ENCODE measurements around the gene CCDC117.
A peak's percentile ranks its signal among the peaks of the same experiment; 100 is the strongest.
"Not testable (repeated sequence)": the region's sequence is repeated elsewhere in the genome, so short reads cannot be mapped to it uniquely, and the experiment has no call there.

The CCDC117 gene

GRCh38 chr22:28772633-28773460 is at the start of gene CCDC117:
CCDC117 (plus strand) TSS chr22:28772695; CDS start chr22:28772850, 155 bp downstream.
- DNase-seq = peak; percentile 97

GRCh38 chr22:28728002-28728401 is 44.5 kb upstream of the CCDC117 start:
- no peak for DNase-seq

GRCh38 chr22:28728621-28729313 is 43.7 kb upstream of the CCDC117 start:
- DNase-seq = no peak

GRCh38 chr22:28730179-28730578 is 42.3 kb upstream of the CCDC117 start:
- no peak for DNase-seq

GRCh38 chr22:28734393-28734792 is 38.1 kb upstream of the CCDC117 start:
- no peak for DNase-seq

- no peak for DNase-seq
Measured at GRCh38 chr22:28736301-28737155, 36.0 kb upstream of the CCDC117 start.

- DNase-seq = no peak
Measured at GRCh38 chr22:28737701-28738100, 34.8 kb upstream of the CCDC117 start.

- not testable (repeated sequence) for DNase-seq
Measured at GRCh38 chr22:28738876-28739275, 33.6 kb upstream of the CCDC117 start.

- no peak for DNase-seq
Measured at GRCh38 chr22:28741200-28741784, 31.2 kb upstream of the CCDC117 start.

- DNase-seq = peak; percentile 99
Measured at GRCh38 chr22:28741785-28742561, 30.5 kb upstream of the CCDC117 start, which contains the start of the genes CHEK2 and HSCB. CHEK2 (minus strand) TSS chr22:28741820; CDS start chr22:28734721, 7,099 bp downstream. HSCB (plus strand) TSS chr22:28742039; CDS start chr22:28742096, 57 bp downstream.

GRCh38 chr22:28742562-28742962 is 29.9 kb upstream of the CCDC117 start:
- DNase-seq = no peak

- peak; percentile 26 for DNase-seq
Measured at GRCh38 chr22:28743852-28744251, 28.6 kb upstream of the CCDC117 start.

- DNase-seq = no peak
Measured at GRCh38 chr22:28750471-28750881, 22.0 kb upstream of the CCDC117 start.

GRCh38 chr22:28754512-28754911 is 18.0 kb upstream of the CCDC117 start:
- DNase-seq = not testable (repeated sequence)

GRCh38 chr22:28759861-28760560 is 12.5 kb upstream of the CCDC117 start:
- no peak for DNase-seq

GRCh38 chr22:28761449-28761755 is 11.1 kb upstream of the CCDC117 start:
- no peak for DNase-seq

- DNase-seq = not testable (repeated sequence)
Measured at GRCh38 chr22:28762000-28762399, 10.5 kb upstream of the CCDC117 start.

GRCh38 chr22:28766628-28767027 is 5.9 kb upstream of the CCDC117 start:
- DNase-seq = no peak

GRCh38 chr22:28768701-28769393 is 3.6 kb upstream of the CCDC117 start:
- no peak for DNase-seq

- no peak for DNase-seq
Measured at GRCh38 chr22:28769394-28770085, 3.0 kb upstream of the CCDC117 start.

All from activated CD4-positive, alpha-beta T cell treated with anti-CD3 and anti-CD28 coated beads, Interleukin-2, Interleukin-6, amounts not matched to agents 100 ng/mL and 50 ng/mL, durations not matched to agents 16 hours and 8 hours (primary cell).